Gastrocnemius medialis (tissue), 4 donors: ENCODE data around the gene RBM42. TPM values are rescaled to one million over a fixed set of nuclear protein-coding genes. Genes with fewer than 3 reads are reported as not detected.

ENCODE experiments used
- ATAC-seq, 2 donors: fragments of 150-250 bp; one replicate each; pipeline ENCODE4 v1.9.1; 2016
- DNase-seq, 2 donors: peaks; one replicate each; pipeline ENCODE4 v3.0.0-alpha.2; 2019
- H3K27ac ChIP-seq, 4 donors: fragments of 200-600 bp; sonication (generic); 1 replicate in 1 of 4; 2 replicates in 3 of 4; pipeline ENCODE4 v1.5.1; 2016 to 2018; ENCODE audit warnings: mild to moderate bottlenecking in 2 of 4, moderate library complexity in 1 of 4
- H3K27me3 ChIP-seq, 3 donors: fragments of 200-600 bp; sonication (generic) in 2 of 3; 1 replicate in 1 of 3; 2 replicates in 2 of 3; pipeline versions ENCODE4 v1.5.1 to v1.6.0; 2016 to 2019; ENCODE audit warnings: mild to moderate bottlenecking in 1 of 3, moderate library complexity in 1 of 3
- H3K36me3 ChIP-seq, 2 donors: fragments of 200-600 bp; sonication (generic) in 1 of 2; one replicate each; pipeline ENCODE4 v1.5.1; 2017 to 2018
- H3K4me1 ChIP-seq, 2 donors: fragments of 200-600 bp; sonication (generic) in 1 of 2; one replicate each; pipeline ENCODE4 v1.5.1; 2016 to 2017; ENCODE audit warnings: mild to moderate bottlenecking in 2 of 2
- H3K4me3 ChIP-seq, 4 donors: fragments of 200-600 bp; sonication (generic) in 3 of 4; 1 replicate in 1 of 4; 2 replicates in 3 of 4; pipeline ENCODE4 v1.5.1; 2016 to 2019; ENCODE audit warnings: mild to moderate bottlenecking in 2 of 4
- H3K9me3 ChIP-seq, 3 donors: fragments of 200-600 bp; sonication (generic) in 2 of 3; 1 replicate in 1 of 3; 2 replicates in 2 of 3; pipeline ENCODE4 v1.5.1; 2016 to 2019
- CTCF ChIP-seq, 5 experiments: fragments of 450-650 bp in 3 of 5; fragments of 200-600 bp in 2 of 5; sonication (generic) in 2 of 5; IDR thresholded peaks in 4 of 5; conservative IDR thresholded peaks in 1 of 5; 1 replicate in 4 of 5; 2 replicates in 1 of 5; pipeline ENCODE4 v1.5.1; 2016 to 2019; ENCODE audit warnings: antibody characterized with exemption in 5 of 5, mild to moderate bottlenecking in 3 of 5, moderate library complexity in 3 of 5
- POLR2A ChIP-seq, 2 donors: fragments of 450-650 bp; IDR thresholded peaks; one replicate each; pipeline ENCODE4 v1.6.1; 2017; ENCODE audit warnings: antibody characterized with exemption in 2 of 2, mild to moderate bottlenecking in 2 of 2, moderate library complexity in 2 of 2
- in situ Hi-C, 4 donors: fragments of 200-750 bp; cut with MboI; loops; one replicate each; pipeline versions ENCODE4 v1.15.0 to v1.8.0; 2017; ENCODE audit warnings: low sequenced_read_pairs in 4 of 4
- intact Hi-C: fragments of 100-400 bp; cut with DNase I; formaldehyde crosslinking; loops from one replicate; pipeline ENCODE4 v1.15.1; 2023; ENCODE audit warnings: low total_unique reads
- total RNA-seq, 4 donors: library from RNA; depleted of rRNA; stranded (reverse); fragments of >200 nt; gene quantifications; one replicate each; pipeline versions ENCODE4 v1.1.0 to v1.2.3, GENCODE V29; 2016

The RBM42 gene
- total RNA-seq, 4 donors from 2014 or later: 45.8 to 77.8 (median 75.4) TPM

- Histone ChIP-seq H3K27me3 (no peaks in the 10 kb centered on the region), H3K36me3 (no peaks in the 10 kb centered on the region), H3K4me3 (no peak overlapping the region), H3K4me1 (no peaks in the 10 kb centered on the region), H3K27ac (no peak overlapping the region), H3K9me3 (no peaks in the 10 kb centered on the region)
- DNase-seq (no peak), ATAC-seq (no peak)
- in situ Hi-C loops (no loop called here), intact Hi-C loops (no loop called here)
- no peak for TF ChIP-seq POLR2A (IDR thresholded peaks at IDR 0.05)
- no peak for TF ChIP-seq CTCF (IDR thresholded peaks at IDR 0.05 in 4 of 5, conservative IDR thresholded peaks at IDR 0.05 in 1 of 5)
These were observed 10.0 kb upstream of the RBM42 start for GRCh38 chr19:35618857-35619256.

- TF ChIP-seq CTCF (IDR thresholded peaks at IDR 0.05 in 4 of 5, conservative IDR thresholded peaks at IDR 0.05 in 1 of 5): no peak
- TF ChIP-seq POLR2A (IDR thresholded peaks at IDR 0.05): no peak
- DNase-seq (no peak), ATAC-seq (no peak)
- intact Hi-C loops: no loop called here
- Histone ChIP-seq H3K4me3 (no peak overlapping the region), H3K27ac (no peak overlapping the region), H3K36me3 (no peaks in the 10 kb centered on the region), H3K4me1 (no peaks in the 10 kb centered on the region), H3K27me3 (no peaks in the 10 kb centered on the region), H3K9me3 (no peaks in the 10 kb centered on the region)
- in situ Hi-C loops: no loop called here
These were observed 9.4 kb upstream of the RBM42 start for GRCh38 chr19:35619290-35619923.

GRCh38 chr19:35620001-35620400 is 8.8 kb upstream of the RBM42 start:
- Histone ChIP-seq H3K36me3 (no peaks in the 10 kb centered on the region), H3K4me1 (no peaks in the 10 kb centered on the region), H3K27me3 (no peaks in the 10 kb centered on the region), H3K4me3 (no peak overlapping the region), H3K27ac (no peak overlapping the region), H3K9me3 (no peaks in the 10 kb centered on the region)
- no peak for TF ChIP-seq CTCF (IDR thresholded peaks at IDR 0.05 in 4 of 5, conservative IDR thresholded peaks at IDR 0.05 in 1 of 5)
- TF ChIP-seq POLR2A (IDR thresholded peaks at IDR 0.05): no peak
- ATAC-seq (no peak), DNase-seq (no peak)
- intact Hi-C loops: loop anchor here (10.0 kb wide), 1 partner anchor 315 kb away; the partner anchor contains the start of gene LRFN3
- in situ Hi-C loops: no loop called here

- DNase-seq (no peak), ATAC-seq (no peak)
- no peak overlapping the region for H3K4me3 ChIP-seq
- H3K36me3 ChIP-seq: no peaks in the 10 kb centered on the region
- H3K27ac ChIP-seq: no peak overlapping the region
- intact Hi-C loops: loop anchor here (10.0 kb wide), 1 partner anchor 313 kb away; the partner anchor contains the start of gene LRFN3
- TF ChIP-seq POLR2A (IDR thresholded peaks at IDR 0.05) (no peak), CTCF (IDR thresholded peaks at IDR 0.05 in 4 of 5, conservative IDR thresholded peaks at IDR 0.05 in 1 of 5) (no peak)
- H3K4me1 ChIP-seq: no peaks in the 10 kb centered on the region
- no peaks in the 10 kb centered on the region for H3K27me3 ChIP-seq
- no peaks in the 10 kb centered on the region for H3K9me3 ChIP-seq
- in situ Hi-C loops: no loop called here
These were observed 7.1 kb upstream of the RBM42 start for GRCh38 chr19:35621708-35622107.

GRCh38 chr19:35622750-35623149 is 6.1 kb upstream of the RBM42 start:
- peaks cover 3 to 4% of the 10 kb centered on the region in 2 donors for H3K4me1 ChIP-seq
- TF ChIP-seq CTCF (IDR thresholded peaks at IDR 0.05 in 4 of 5, conservative IDR thresholded peaks at IDR 0.05 in 1 of 5): no peak
- no peak for TF ChIP-seq POLR2A (IDR thresholded peaks at IDR 0.05)
- DNase-seq (no peak), ATAC-seq (no peak)
- in situ Hi-C loops (no loop called here), intact Hi-C loops (loop anchor here (10.0 kb wide), 1 partner anchor 312 kb away; the partner anchor contains the start of gene LRFN3)
- no peaks in the 10 kb centered on the region for H3K27me3 ChIP-seq
- no peak overlapping the region for H3K4me3 ChIP-seq
- no peaks in the 10 kb centered on the region for H3K36me3 ChIP-seq
- no peaks in the 10 kb centered on the region for H3K9me3 ChIP-seq
- no peak overlapping the region for H3K27ac ChIP-seq
